GM12878 (cell line): ENCODE results near the gene P4HA2. TPM values are rescaled to one million over a fixed set of nuclear protein-coding genes. Genes with fewer than 3 reads are reported as not detected.

ENCODE experiments used
- ATAC-seq: fragments of 200-7000 bp; cut with Tn5 transposase; 3 replicates; pipeline ENCODE4 v1.9.1; 2020; ENCODE audit warnings: mild to moderate bottlenecking, moderate library complexity
- BruUV-seq: library from RNA; stranded (reverse); fragments of 400-500 nt; replicated peaks from 2 replicates; lab custom pipeline; 2021; lab: Mats Ljungman, UMichigan
- CTCF ChIA-PET: fragments of 300-600 bp; sonication (Branson Sonifier 250); formaldehyde crosslinking; extraction: SDS; loops from one replicate; lab custom pipeline; 2021; ENCODE audit warnings: inconsistent platforms; lab: Yijun Ruan, JAX
- POLR2A ChIA-PET: fragments of 350-600 bp; formaldehyde crosslinking; extraction: SDS; loops from one replicate; lab custom pipeline; 2021; ENCODE audit warnings: inconsistent platforms; lab: Charles Lee
- RAD21 ChIA-PET: fragments of 300-600 bp; sonication (Branson Sonifier 250); formaldehyde crosslinking; loops from one replicate; lab custom pipeline; 2023; ENCODE audit warnings: antibody characterized with exemption; ENCODE audit not compliant: unreplicated experiment; lab: Charles Lee
- SMC1A ChIA-PET: fragments of 300-600 bp; sonication (Branson Sonifier 250); formaldehyde crosslinking; loops from one replicate; lab custom pipeline; 2023; ENCODE audit not compliant: unreplicated experiment, uncharacterized antibody; lab: Charles Lee
- DNase-seq: peaks from one replicate; pipeline ENCODE4 v3.0.0-alpha.2; 2011; ENCODE audit warnings: low read depth, low spot score
- FAIRE-seq: peaks from 3 replicates; lab custom pipeline; 2011; peaks lifted over from hg19 to GRCh38; lab: Jason Lieb, UNC
- H2AFZ ChIP-seq: 2 replicates; pipeline ENCODE4 v1.6.0; 2011; ENCODE audit warnings: low read depth, low read length, control low read depth; ENCODE audit not compliant: control insufficient read depth
- H3K27ac ChIP-seq: 2 replicates; pipeline ENCODE4 v1.5.1; 2011; ENCODE audit warnings: control low read depth; ENCODE audit not compliant: control insufficient read depth, insufficient read depth
- H3K27me3 ChIP-seq, 2 experiments: replicated peaks in 1 of 2; 2 replicates each; pipeline versions ENCODE4 v1.6.0 to v1.6.1; 2011; ENCODE audit warnings: low read length in 1 of 2; ENCODE audit not compliant: control insufficient read depth in 2 of 2, insufficient read depth in 2 of 2
- H3K36me3 ChIP-seq, 2 experiments: 2 replicates each; pipeline ENCODE4 v1.5.1; 2011; ENCODE audit warnings: low read length in 1 of 2; ENCODE audit not compliant: control insufficient read depth in 2 of 2, insufficient read depth in 2 of 2
- H3K4me1 ChIP-seq: 2 replicates; pipeline ENCODE4 v1.6.1; 2011; ENCODE audit warnings: mild to moderate bottlenecking, low read length, moderate library complexity, mixed read lengths; ENCODE audit not compliant: control insufficient read depth, insufficient read depth
- H3K4me2 ChIP-seq: 2 replicates; pipeline ENCODE4 v1.6.0; 2011; ENCODE audit warnings: control low read depth; ENCODE audit not compliant: control insufficient read depth, insufficient read depth
- H3K4me3 ChIP-seq: fragments of 200-600 bp; sonication (generic); 2 replicates; pipeline ENCODE4 v1.5.1; 2016
- H3K79me2 ChIP-seq: 2 replicates; pipeline ENCODE4 v1.6.0; 2011; ENCODE audit warnings: low read length; ENCODE audit not compliant: control insufficient read depth, insufficient read depth
- H3K9ac ChIP-seq: 2 replicates; pipeline ENCODE4 v1.8.0; 2011; ENCODE audit warnings: low read length, control low read depth, mixed read lengths; ENCODE audit not compliant: control insufficient read depth, insufficient read depth
- H3K9me3 ChIP-seq: replicated peaks from 3 replicates; pipeline ENCODE4 v1.5.1; 2011; ENCODE audit warnings: mild to moderate bottlenecking, low read length; ENCODE audit not compliant: control insufficient read depth, insufficient read depth
- H4K20me1 ChIP-seq: 2 replicates; pipeline ENCODE4 v1.6.0; 2011; ENCODE audit not compliant: control insufficient read depth, insufficient read depth
- CREB1 ChIP-seq: IDR thresholded peaks from 2 replicates; pipeline ENCODE4 v1.6.1; 2012; ENCODE audit warnings: low read depth, mild to moderate bottlenecking, inconsistent platforms
- HSF1 ChIP-seq: fragments of 150-350 bp; IDR thresholded peaks from 2 replicates; pipeline ENCODE4 v1.6.1; 2014; ENCODE audit warnings: mild to moderate bottlenecking, low read depth, low read length
- IKZF2 ChIP-seq, 2 experiments: fragments of 450-650 bp; IDR thresholded peaks; 2 replicates each; pipeline ENCODE4 v1.6.1; 2017; ENCODE audit warnings: mild to moderate bottlenecking in 2 of 2, moderate library complexity in 2 of 2
- KDM1A ChIP-seq: fragments of 200-600 bp; sonication (generic); IDR thresholded peaks from 2 replicates; pipeline ENCODE4 v1.6.1; 2016; ENCODE audit warnings: borderline replicate concordance
- NFIC ChIP-seq: IDR thresholded peaks from 2 replicates; pipeline ENCODE4 v1.6.1; 2012; ENCODE audit warnings: low read depth, mild to moderate bottlenecking, inconsistent platforms, low read length, moderate library complexity
- NFXL1 ChIP-seq: fragments of 450-650 bp; IDR thresholded peaks from 2 replicates; pipeline ENCODE4 v1.6.1; 2017; ENCODE audit warnings: antibody characterized with exemption, mild to moderate bottlenecking, borderline replicate concordance
- PBX3 ChIP-seq: IDR thresholded peaks from 2 replicates; pipeline ENCODE4 v1.6.1; 2011; ENCODE audit warnings: mild to moderate bottlenecking, low read depth, low read length, moderate library complexity; ENCODE audit not compliant: insufficient replicate concordance
- RBBP5 ChIP-seq: fragments of 200-600 bp; sonication (generic); conservative IDR thresholded peaks from 2 replicates; pipeline ENCODE4 v1.6.1; 2016
- SMAD5 ChIP-seq: IDR thresholded peaks from 2 replicates; pipeline ENCODE4 v1.6.1; 2016; ENCODE audit warnings: antibody characterized with exemption, low read depth
- SP1 ChIP-seq: IDR thresholded peaks from one replicate; pipeline ENCODE4 v1.6.1; 2011; ENCODE audit warnings: low read depth, low read length
- ZZZ3 ChIP-seq: IDR thresholded peaks from 2 replicates; pipeline ENCODE4 v1.6.1; 2011; ENCODE audit warnings: low read depth; ENCODE audit not compliant: control insufficient read depth, insufficient read length
- WGBS: methylation state at CpG from one replicate; pipeline ENCODE4 v1.1.6; 2016; ENCODE audit warnings: low lambda C conversion rate; ENCODE audit not compliant: insufficient replicate concordance, insufficient coverage; ENCODE audit errors: missing lambda C conversion rate; 5-methylcytosine and 5-hydroxymethylcytosine counted together
- in situ Hi-C: fragments of 300-500 bp; cut with MboI; formaldehyde crosslinking; loops from 9 replicates; pipeline ENCODE4 v1.14.3; 2018; ENCODE audit warnings: mixed read lengths
- intact Hi-C: fragments of 100-400 bp; cut with micrococcal nuclease; formaldehyde crosslinking; loops from one replicate; pipeline ENCODE4 v1.14.2; 2022; ENCODE audit not compliant: unreplicated experiment
- polyA plus RNA-seq, 11 experiments: library from polyadenylated mRNA; depleted of rRNA in 4 of 11; unstranded in 6 of 11; stranded (reverse) in 5 of 11; fragments of >200 nt; fragmentation: Nextera tagmentation in 4 of 11; fragmentation: Illumina TruSeq in 1 of 11; extraction: Ambion mirVana in 4 of 11; extraction: Trizol in 1 of 11; gene quantifications; 1 replicate in 1 of 11; 2 replicates in 10 of 11; pipeline versions ENCODE4 v1.2.1 to v1.2.3, GENCODE V29; 2011 to 2016; ENCODE audit warnings: inconsistent platforms in 2 of 11, missing spikeins in 2 of 11, low read depth in 1 of 11
- total RNA-seq, 4 experiments: library from RNA; depleted of rRNA in 3 of 4; stranded (reverse); fragments of >200 nt in 3 of 4; fragmentation: Illumina TruSeq in 1 of 4; extraction: Trizol in 1 of 4; gene quantifications; 2 replicates each; pipeline versions ENCODE4 v1.2.1 to v1.2.3, GENCODE V29; 2013 to 2021

P4HA2 gene
- total and polyA plus RNA-seq, 10 of the 15 experiments (the other 5 are each of a cell fraction or from before 2014, with no cell fraction given) = 4.7 to 10.9 (median 7.5) TPM

- BruUV-seq = no TSS peak
- FAIRE-seq (no peak), DNase-seq (no peak), ATAC-seq (peak; percentile 44)
- TF ChIP-seq NFXL1 (no peak), ZZZ3 (no peak), IKZF2 (IDR thresholded peaks at IDR 0.05) (no peak), NFIC (no peak), PBX3 (no peak), CREB1 (no peak), SMAD5 (no peak), HSF1 (no peak), KDM1A (no peak), SP1 (no peak), RBBP5 (no peak)
- H3K4me3 ChIP-seq = no peak overlapping the region
- H4K20me1 ChIP-seq = no peaks in the 10 kb centered on the region
- H3K27me3 ChIP-seq = no peaks in the 10 kb centered on the region
- in situ Hi-C loops (no loop called here), intact Hi-C loops (loop anchor here (2.0 to 5.0 kb wide), 3 partner anchors 31 to 233 kb away; no protein-coding TSS in a partner anchor)
- ChIA-PET POLR2A (interaction anchor here (1.1 to 3.3 kb wide), 3 partner anchors 9 to 32 kb away, joined by 3 to 10 read pairs (median 5); partner anchors contain the start of gene SLC22A4), SMC1A (interaction anchor here (1.2 to 4.3 kb wide), 5 partner anchors 9 to 234 kb away, joined by 3 to 33 read pairs (median 5); no protein-coding TSS in a partner anchor), CTCF (interaction anchor here (0.9 to 11.6 kb wide), 9 partner anchors 10 to 103 kb away, joined by 3 to 117 read pairs (median 5); partner anchors contain the start of gene SLC22A5), RAD21 (interaction anchor here (0.7 to 3.1 kb wide), 8 partner anchors 10 to 231 kb away, joined by 3 to 26 read pairs (median 6); partner anchors contain the start of genes P4HA2 and SLC22A4)
- WGBS = 50% methylated on average over 3 of the region's 3 CpGs
- H3K27ac ChIP-seq = 0 out of 2 replicates have a peak overlapping the region, but pooled peaks have one; percentile 59
- H2AFZ ChIP-seq = no peak overlapping the region
- no peak overlapping the region for H3K9ac ChIP-seq
- no peaks in the 10 kb centered on the region for H3K36me3 ChIP-seq
- H3K79me2 ChIP-seq = no peaks in the 10 kb centered on the region
- H3K4me2 ChIP-seq = no peak overlapping the region
- no peaks in the 10 kb centered on the region for H3K9me3 ChIP-seq
- peaks cover 34% of the 10 kb centered on the region for H3K4me1 ChIP-seq
These were observed 42.1 kb upstream of the P4HA2 start for GRCh38 chr5:132269635-132270334.
